ENCODE measurements around the gene KDM8. TPM values are rescaled to one million over a fixed set of nuclear protein-coding genes. Genes with fewer than 3 reads are reported as not detected.

Gene KDM8
- total and polyA plus RNA-seq, 2 donors (not counting 3 experiments of a cell fraction or from before 2014, with no cell fraction given): 5.1 to 8.4 TPM

DNA sequence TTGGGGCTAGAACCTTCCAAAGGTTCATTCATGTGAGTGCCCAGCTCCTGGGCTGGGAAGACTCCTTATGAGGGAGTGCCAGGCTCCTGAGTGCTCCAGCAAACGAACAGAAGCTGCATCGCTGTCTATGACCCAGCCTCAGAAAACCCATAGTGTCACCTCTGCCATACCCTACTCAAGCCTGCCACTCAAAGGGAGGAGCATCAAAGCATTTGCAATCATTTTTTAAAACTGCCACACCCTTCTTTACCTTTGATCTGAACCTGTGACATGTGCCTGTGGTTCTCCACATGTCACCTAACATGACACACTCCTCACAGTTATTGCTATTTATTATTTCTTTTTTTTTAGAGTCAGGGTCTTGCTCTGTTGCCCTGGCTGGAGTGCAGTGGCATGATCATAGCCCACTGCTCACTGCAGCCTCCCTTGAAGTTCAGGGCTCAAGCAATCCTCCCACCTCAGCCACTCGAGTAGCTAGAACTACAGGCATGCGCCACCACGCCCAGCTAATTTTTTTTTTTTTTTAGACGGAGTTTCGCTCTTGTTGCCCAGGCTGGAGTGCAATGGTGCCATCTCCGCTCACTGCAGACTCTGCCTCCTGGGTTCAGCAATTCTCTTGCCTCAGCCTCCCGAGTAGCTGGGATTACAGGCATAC is 7.3 kb upstream of the KDM8 start:
- no peak for TF ChIP-seq JUN (IDR thresholded peaks at IDR 0.05; ENCODE audit: borderline replicate concordance, insufficient read depth, insufficient read length, low read depth)
- no peak for TF ChIP-seq FOS (IDR thresholded peaks at IDR 0.05; ENCODE audit: borderline replicate concordance, insufficient read depth, low read length)
- no peak for TF ChIP-seq POLR2A (IDR thresholded peaks at IDR 0.05; ENCODE audit: low read depth, low read length)
- no peak for TF ChIP-seq GATA2 (IDR thresholded peaks at IDR 0.05; ENCODE audit: insufficient read depth, insufficient read length, low read depth, low read length)
- TF ChIP-seq MAX (IDR thresholded peaks at IDR 0.05; ENCODE audit: insufficient read depth, insufficient read length): no peak
- H3K4me3 ChIP-seq (replicated peaks in 1 of 3; ENCODE audit: insufficient read depth in 1 of 3, low read depth in 1 of 3, low read length in 3 of 3): no peak overlapping the region
- H3K4me2 ChIP-seq (ENCODE audit: insufficient read depth, low read length): no peak overlapping the region
- no peaks in the 10 kb centered on the region for H3K9me3 ChIP-seq (replicated peaks; ENCODE audit: control insufficient read depth, insufficient read depth, low read length)
- no peak overlapping the region for H3K9ac ChIP-seq (replicated peaks; ENCODE audit: extremely low read depth, insufficient read depth, low read length)
- H2AFZ ChIP-seq (ENCODE audit: low read depth, low read length): no peak overlapping the region
- intact Hi-C loops (cut with micrococcal nuclease) (no loop called here), dilution Hi-C loops (cut with MboI; ENCODE audit: extremely low pct_ligation_motif_present, low sequenced_read_pairs) (no loop called here)
- DNase-seq (ENCODE audit: low read depth, low spot score) (no peak), FAIRE-seq (no peak)
- H3K4me1 ChIP-seq (ENCODE audit: control insufficient read depth, extremely low read depth, insufficient read depth, low read length): peaks cover 10% of the 10 kb centered on the region
- H3K36me3 ChIP-seq (ENCODE audit: control insufficient read depth in 2 of 2, extremely low read depth in 1 of 2, insufficient read depth in 2 of 2, low read length in 2 of 2): no peaks in the 10 kb centered on the region
- H3K79me2 ChIP-seq (ENCODE audit: control insufficient read depth, insufficient read depth, low read length): no peaks in the 10 kb centered on the region
- peaks cover 8 to 17% of the 10 kb centered on the region in 2 experiments for H3K27me3 ChIP-seq (ENCODE audit: control insufficient read depth in 2 of 2, insufficient read depth in 2 of 2, low read length in 2 of 2)
- no peak overlapping the region for H3K27ac ChIP-seq (ENCODE audit: insufficient read depth, low read depth, low read length)
- H4K20me1 ChIP-seq (replicated peaks; ENCODE audit: control insufficient read depth, extremely low read depth, insufficient read depth, low read length): no peaks in the 10 kb centered on the region
- no peaks in the 10 kb centered on the region for H3K9me1 ChIP-seq (replicated peaks; ENCODE audit: control insufficient read depth, extremely low read depth, insufficient read depth, low read length)
- ChIA-PET POLR2A (no interaction called here), CTCF (interaction anchor here (7.5 kb wide), 1 partner anchor 16 kb away, joined by 48 read pairs; no protein-coding TSS in a partner anchor)
- BruUV-seq (replicated peaks): no TSS peak

- TF ChIP-seq GATA2 (IDR thresholded peaks at IDR 0.05; ENCODE audit: insufficient read depth, insufficient read length, low read depth, low read length) (no peak), MAX (IDR thresholded peaks at IDR 0.05; ENCODE audit: insufficient read depth, insufficient read length) (no peak), EZH2 (IDR thresholded peaks at IDR 0.05; ENCODE audit: borderline replicate concordance, low read depth, low read length, severe bottlenecking) (no peak), JUN (IDR thresholded peaks at IDR 0.05; ENCODE audit: borderline replicate concordance, insufficient read depth, insufficient read length, low read depth) (no peak), FOS (IDR thresholded peaks at IDR 0.05; ENCODE audit: borderline replicate concordance, insufficient read depth, low read length) (no peak), MYC (IDR thresholded peaks at IDR 0.05; ENCODE audit: low read depth, low read length) (no peak), POLR2AphosphoS5 (IDR thresholded peaks at IDR 0.05; ENCODE audit: insufficient read depth, low read depth, low read length) (no peak), POLR2A (IDR thresholded peaks at IDR 0.05; ENCODE audit: low read depth, low read length) (no peak)
- TF ChIP-seq, protein P1, sequence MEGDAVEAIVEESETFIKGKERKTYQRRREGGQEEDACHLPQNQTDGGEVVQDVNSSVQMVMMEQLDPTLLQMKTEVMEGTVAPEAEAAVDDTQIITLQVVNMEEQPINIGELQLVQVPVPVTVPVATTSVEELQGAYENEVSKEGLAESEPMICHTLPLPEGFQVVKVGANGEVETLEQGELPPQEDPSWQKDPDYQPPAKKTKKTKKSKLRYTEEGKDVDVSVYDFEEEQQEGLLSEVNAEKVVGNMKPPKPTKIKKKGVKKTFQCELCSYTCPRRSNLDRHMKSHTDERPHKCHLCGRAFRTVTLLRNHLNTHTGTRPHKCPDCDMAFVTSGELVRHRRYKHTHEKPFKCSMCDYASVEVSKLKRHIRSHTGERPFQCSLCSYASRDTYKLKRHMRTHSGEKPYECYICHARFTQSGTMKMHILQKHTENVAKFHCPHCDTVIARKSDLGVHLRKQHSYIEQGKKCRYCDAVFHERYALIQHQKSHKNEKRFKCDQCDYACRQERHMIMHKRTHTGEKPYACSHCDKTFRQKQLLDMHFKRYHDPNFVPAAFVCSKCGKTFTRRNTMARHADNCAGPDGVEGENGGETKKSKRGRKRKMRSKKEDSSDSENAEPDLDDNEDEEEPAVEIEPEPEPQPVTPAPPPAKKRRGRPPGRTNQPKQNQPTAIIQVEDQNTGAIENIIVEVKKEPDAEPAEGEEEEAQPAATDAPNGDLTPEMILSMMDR (IDR thresholded peaks at IDR 0.05; ENCODE audit: extremely low read depth in 1 of 2, insufficient read depth in 1 of 2, low read depth in 1 of 2, low read length in 2 of 2): no peak
- Histone ChIP-seq H3K9ac (replicated peaks; ENCODE audit: extremely low read depth, insufficient read depth, low read length) (no peak overlapping the region), H3K4me3 (replicated peaks in 1 of 3; ENCODE audit: insufficient read depth in 1 of 3, low read depth in 1 of 3, low read length in 3 of 3) (no peak overlapping the region), H4K20me1 (replicated peaks; ENCODE audit: control insufficient read depth, extremely low read depth, insufficient read depth, low read length) (no peaks in the 10 kb centered on the region), H3K27me3 (ENCODE audit: control insufficient read depth in 2 of 2, insufficient read depth in 2 of 2, low read length in 2 of 2) (peaks cover 8 to 17% of the 10 kb centered on the region in 2 experiments), H3K36me3 (ENCODE audit: control insufficient read depth in 2 of 2, extremely low read depth in 1 of 2, insufficient read depth in 2 of 2, low read length in 2 of 2) (no peaks in the 10 kb centered on the region), H3K79me2 (ENCODE audit: control insufficient read depth, insufficient read depth, low read length) (no peaks in the 10 kb centered on the region), H3K9me1 (replicated peaks; ENCODE audit: control insufficient read depth, extremely low read depth, insufficient read depth, low read length) (no peaks in the 10 kb centered on the region), H3K27ac (ENCODE audit: insufficient read depth, low read depth, low read length) (no peak overlapping the region), H3K4me1 (ENCODE audit: control insufficient read depth, extremely low read depth, insufficient read depth, low read length) (peaks cover 10% of the 10 kb centered on the region), H3K4me2 (ENCODE audit: insufficient read depth, low read length) (no peak overlapping the region), H2AFZ (ENCODE audit: low read depth, low read length) (no peak overlapping the region), H3K9me3 (replicated peaks; ENCODE audit: control insufficient read depth, insufficient read depth, low read length) (no peaks in the 10 kb centered on the region)
- peak; percentile 26 for FAIRE-seq
- ChIA-PET POLR2A (no interaction called here), CTCF (interaction anchor here (7.5 kb wide), 1 partner anchor 17 kb away, joined by 48 read pairs; no protein-coding TSS in a partner anchor)
- no TSS peak for BruUV-seq (replicated peaks)
- no peak for DNase-seq (ENCODE audit: low read depth, low spot score)
- dilution Hi-C loops (cut with MboI; ENCODE audit: extremely low pct_ligation_motif_present, low sequenced_read_pairs) (no loop called here), intact Hi-C loops (cut with micrococcal nuclease) (no loop called here)
Measured at GRCh38 chr16:27197004-27197403, 6.3 kb upstream of the KDM8 start.
